H1 (cell line): ENCODE measurements around the gene ICOSLG. TPM values are rescaled to one million over a fixed set of nuclear protein-coding genes. Genes with fewer than 3 reads are reported as not detected.
"Not testable (repeated sequence)": the region's sequence is repeated elsewhere in the genome, so short reads cannot be mapped to it uniquely, and the experiment has no call there.

ENCODE experiments used
- CTCF ChIA-PET: fragments of 300-600 bp; sonication (Branson Sonifier 250); formaldehyde crosslinking; loops from one replicate; lab custom pipeline; 2021; ENCODE audit not compliant: partially characterized antibody; lab: Charles Lee
- POLR2A ChIA-PET: fragments of 300-600 bp; sonication (Branson Sonifier 250); formaldehyde crosslinking; loops from one replicate; lab custom pipeline; 2021; ENCODE audit warnings: inconsistent platforms; ENCODE audit not compliant: partially characterized antibody; lab: Charles Lee
- DNase-seq, 2 experiments: peaks; one replicate each; pipeline versions ENCODE4 v3.0.0 to v3.0.0-alpha.2; 2010 to 2022; ENCODE audit warnings: low spot score in 2 of 2, low read depth in 1 of 2, mixed read lengths in 1 of 2
- FAIRE-seq: peaks from 2 replicates; lab custom pipeline; 2011; peaks lifted over from hg19 to GRCh38; lab: Jason Lieb, UNC
- H2AFZ ChIP-seq: 2 replicates; pipeline ENCODE4 v1.8.1; 2012; ENCODE audit warnings: low read length, inconsistent platforms
- H2AK5ac ChIP-seq: 2 replicates; pipeline ENCODE4 v1.6.1; 2013; ENCODE audit warnings: low read depth, low read length
- H2BK120ac ChIP-seq: replicated peaks from 2 replicates; pipeline ENCODE3; 2013; ENCODE audit warnings: low read depth, low read length, inconsistent platforms
- H2BK12ac ChIP-seq: 2 replicates; pipeline ENCODE4 v1.6.1; 2013; ENCODE audit warnings: low read depth, low read length
- H2BK15ac ChIP-seq: 2 replicates; pipeline ENCODE4 v1.6.1; 2013; ENCODE audit warnings: low read length
- H2BK20ac ChIP-seq: 2 replicates; pipeline ENCODE4 v1.6.1; 2013; ENCODE audit warnings: low read length
- H2BK5ac ChIP-seq: 2 replicates; pipeline ENCODE4 v1.6.1; 2013; ENCODE audit warnings: low read depth, low read length
- H3K14ac ChIP-seq: 2 replicates; pipeline ENCODE4 v1.6.1; 2013; ENCODE audit warnings: inconsistent platforms; ENCODE audit not compliant: insufficient read length
- H3K18ac ChIP-seq: 2 replicates; pipeline ENCODE4 v1.6.1; 2013; ENCODE audit warnings: low read length; ENCODE audit errors: extremely low read depth
- H3K23ac ChIP-seq: 2 replicates; pipeline ENCODE4 v1.6.1; 2013; ENCODE audit warnings: inconsistent platforms; ENCODE audit not compliant: insufficient read length
- H3K23me2 ChIP-seq: 2 replicates; pipeline ENCODE4 v1.6.1; 2013; ENCODE audit warnings: low read depth, low read length
- H3K27ac ChIP-seq: 2 replicates; pipeline ENCODE4 v1.6.1; 2011; ENCODE audit warnings: low read depth, low read length, inconsistent platforms
- H3K27me3 ChIP-seq, 4 experiments: replicated peaks in 1 of 4; 1 replicate in 1 of 4; 2 replicates in 3 of 4; pipeline versions ENCODE4 v1.6.1 to v1.8.1; 2011 to 2013; ENCODE audit warnings: low read length in 3 of 4, mild to moderate bottlenecking in 3 of 4, inconsistent platforms in 2 of 4, mixed read lengths in 2 of 4, moderate library complexity in 1 of 4; ENCODE audit not compliant: control insufficient read depth in 3 of 4, insufficient read depth in 3 of 4; ENCODE audit errors: extremely low read depth in 1 of 4
- H3K36me3 ChIP-seq, 4 experiments: 2 replicates each; pipeline versions ENCODE4 v1.6.1 to v1.8.1; 2011 to 2013; ENCODE audit warnings: mild to moderate bottlenecking in 4 of 4, low read length in 3 of 4, moderate library complexity in 2 of 4, control low read depth in 1 of 4, inconsistent platforms in 1 of 4; ENCODE audit not compliant: insufficient read depth in 4 of 4, control insufficient read depth in 2 of 4
- H3K4ac ChIP-seq: replicated peaks from 2 replicates; pipeline ENCODE3; 2013; ENCODE audit warnings: low read length, low read depth, mixed read lengths, inconsistent platforms; ENCODE audit not compliant: insufficient read length
- H3K4me1 ChIP-seq, 4 experiments: replicated peaks in 1 of 4; 1 replicate in 1 of 4; 2 replicates in 3 of 4; pipeline versions ENCODE4 v1.6.1 to v1.8.1; 2011 to 2013; ENCODE audit warnings: low read length in 3 of 4, inconsistent platforms in 2 of 4, mixed read lengths in 1 of 4; ENCODE audit not compliant: insufficient read depth in 4 of 4, control insufficient read depth in 3 of 4
- H3K4me2 ChIP-seq, 2 experiments: 2 replicates each; pipeline versions ENCODE4 v1.6.1 to v1.8.1; 2011 to 2013; ENCODE audit warnings: low read depth in 2 of 2, low read length in 2 of 2, control low read depth in 1 of 2, inconsistent platforms in 1 of 2, mild to moderate bottlenecking in 1 of 2; ENCODE audit not compliant: insufficient read depth in 1 of 2
- H3K4me3 ChIP-seq, 4 experiments: fragments of 200-600, 300-600 bp in 1 of 4; sonication (generic), shearing (Covaris generic), sonication (Bioruptor Twin) in 1 of 4; 2 replicates each; pipeline versions ENCODE4 v1.5.1 to v1.8.1; 2011 to 2016; ENCODE audit warnings: low read length in 4 of 4, low read depth in 3 of 4, control low read depth in 2 of 4, inconsistent platforms in 2 of 4, mild to moderate bottlenecking in 2 of 4, mixed read lengths in 1 of 4, moderate library complexity in 1 of 4; ENCODE audit not compliant: insufficient read depth in 2 of 4; ENCODE audit errors: extremely low read depth in 1 of 4
- H3K56ac ChIP-seq: replicated peaks from 2 replicates; pipeline ENCODE3; 2013; ENCODE audit warnings: low read depth, mild to moderate bottlenecking, mixed read lengths, low read length, inconsistent platforms; ENCODE audit not compliant: insufficient read length
- H3K79me1 ChIP-seq: 2 replicates; pipeline ENCODE4 v1.6.1; 2013; ENCODE audit warnings: low read depth, low read length, control low read depth
- H3K79me2 ChIP-seq, 2 experiments: 2 replicates each; pipeline versions ENCODE4 v1.6.1 to v1.8.1; 2012 to 2013; ENCODE audit warnings: low read length in 2 of 2, mild to moderate bottlenecking in 2 of 2, inconsistent platforms in 1 of 2; ENCODE audit not compliant: insufficient read depth in 2 of 2, control insufficient read depth in 1 of 2
- H3K9ac ChIP-seq, 4 experiments: replicated peaks in 1 of 4; 1 replicate in 1 of 4; 2 replicates in 3 of 4; pipeline versions ENCODE4 v1.6.1 to v1.8.1; 2011 to 2013; ENCODE audit warnings: low read depth in 3 of 4, low read length in 3 of 4, control low read depth in 2 of 4, mild to moderate bottlenecking in 2 of 4, moderate library complexity in 2 of 4, inconsistent platforms in 1 of 4; ENCODE audit errors: extremely low read depth in 1 of 4
- H3K9me3 ChIP-seq, 2 experiments: 2 replicates each; pipeline versions ENCODE4 v1.6.1 to v1.8.1; 2012 to 2013; ENCODE audit warnings: mild to moderate bottlenecking in 2 of 2, moderate library complexity in 2 of 2, control low read depth in 1 of 2, inconsistent platforms in 1 of 2, low read depth in 1 of 2, low read length in 1 of 2, mixed read lengths in 1 of 2; ENCODE audit not compliant: insufficient read depth in 2 of 2
- H4K20me1 ChIP-seq, 2 experiments: replicated peaks in 1 of 2; 2 replicates each; pipeline versions ENCODE3 to v1.8.1; 2011 to 2013; ENCODE audit warnings: inconsistent platforms in 2 of 2, low read length in 2 of 2, mild to moderate bottlenecking in 1 of 2; ENCODE audit not compliant: insufficient read depth in 2 of 2, control insufficient read depth in 1 of 2
- H4K5ac ChIP-seq: 2 replicates; pipeline ENCODE4 v1.6.1; 2013; ENCODE audit warnings: low read length, low read depth, mixed read lengths, inconsistent platforms; ENCODE audit not compliant: insufficient read length
- H4K8ac ChIP-seq: 2 replicates; pipeline ENCODE4 v1.8.0; 2013; ENCODE audit warnings: mild to moderate bottlenecking, moderate library complexity, low read length, inconsistent platforms; ENCODE audit not compliant: insufficient read depth; ENCODE audit errors: extremely low read depth
- H4K91ac ChIP-seq: replicated peaks from 2 replicates; pipeline ENCODE3; 2013; ENCODE audit warnings: low read length, mixed read lengths, inconsistent platforms; ENCODE audit not compliant: insufficient read length
- WGBS, 2 experiments: shearing (Covaris generic) in 1 of 2; methylation state at CpG; one replicate each; pipeline versions ENCODE4 v1.1.6 to v1.1.7; 2013 to 2015; ENCODE audit warnings: low lambda C conversion rate in 2 of 2, mixed read lengths in 2 of 2, inconsistent platforms in 1 of 2, low coverage in 1 of 2, missing lambda C conversion rate in 1 of 2; ENCODE audit not compliant: insufficient replicate concordance in 2 of 2, insufficient coverage in 1 of 2, insufficient read length in 1 of 2; ENCODE audit errors: extremely low coverage in 1 of 2, missing lambda C conversion rate in 1 of 2; 5-methylcytosine and 5-hydroxymethylcytosine counted together
- polyA plus RNA-seq, 7 experiments: library from polyadenylated mRNA; depleted of rRNA in 3 of 7; stranded (reverse) in 5 of 7; unstranded in 2 of 7; fragments of >200 nt in 5 of 7; fragments of 200-250 nt in 2 of 7; gene quantifications; 1 replicate in 5 of 7; 2 replicates in 1 of 7; 4 replicates in 1 of 7; pipeline versions ENCODE4 v1.2.1 to v1.2.3, GENCODE V29; 2011 to 2013; ENCODE audit warnings: missing spikeins in 2 of 7, mixed read lengths in 2 of 7
- total RNA-seq: library from RNA; stranded (reverse); fragmentation: NEBNext Ultra II Directional; extraction: Animal tissue kit (Norgen Biotek cat#: 25700); gene quantifications from 2 replicates; pipeline ENCODE4 v1.2.1, GENCODE V29; 2021

Gene ICOSLG
- total and polyA plus RNA-seq, 2 of the 8 experiments (the other 6 are each of a cell fraction or from before 2014, with no cell fraction given) = 2.3 to 5.5 TPM

GRCh38 chr21:44194888-44195287 lies 45.9 kb downstream of the ICOSLG start:
- H3K23ac ChIP-seq, H2BK20ac ChIP-seq, FAIRE-seq, H4K8ac ChIP-seq, H3K36me3 ChIP-seq, H4K20me1 ChIP-seq, H2BK12ac ChIP-seq, H3K4ac ChIP-seq, H3K79me2 ChIP-seq, POLR2A ChIA-PET, H4K5ac ChIP-seq, H3K9ac ChIP-seq, H3K18ac ChIP-seq, H3K14ac ChIP-seq, H3K27ac ChIP-seq, H2BK5ac ChIP-seq, H3K79me1 ChIP-seq, H3K27me3 ChIP-seq, H2AFZ ChIP-seq, H2AK5ac ChIP-seq, H3K56ac ChIP-seq, H3K9me3 ChIP-seq, H3K4me3 ChIP-seq, H3K4me1 ChIP-seq, H4K91ac ChIP-seq, CTCF ChIA-PET, H2BK120ac ChIP-seq, H3K23me2 ChIP-seq, H3K4me2 ChIP-seq, DNase-seq, H2BK15ac ChIP-seq: not testable (repeated sequence)
- WGBS, 2 experiments = no CpG with 5 or more reads among the region's 9 CpGs

GRCh38 chr21:44194451-44194850 lies 46.3 kb downstream of the ICOSLG start:
- H3K9ac ChIP-seq, POLR2A ChIA-PET, H3K79me1 ChIP-seq, FAIRE-seq, H3K79me2 ChIP-seq, H4K8ac ChIP-seq, H4K5ac ChIP-seq, H4K20me1 ChIP-seq, H3K27me3 ChIP-seq, CTCF ChIA-PET, H2AK5ac ChIP-seq, H3K23me2 ChIP-seq, H2BK120ac ChIP-seq, H2BK5ac ChIP-seq, H3K9me3 ChIP-seq, DNase-seq, H4K91ac ChIP-seq, H2BK12ac ChIP-seq, H3K27ac ChIP-seq, H3K23ac ChIP-seq, H3K18ac ChIP-seq, H3K36me3 ChIP-seq, H2BK20ac ChIP-seq, H3K4me3 ChIP-seq, H3K4me2 ChIP-seq, H3K4me1 ChIP-seq, H3K4ac ChIP-seq, H3K14ac ChIP-seq, H2AFZ ChIP-seq, H2BK15ac ChIP-seq, H3K56ac ChIP-seq: not testable (repeated sequence)
- WGBS, 2 experiments = no CpG with 5 or more reads among the region's 9 CpGs
